ENCODE results near the gene GRIK1. TPM values are rescaled to one million over a fixed set of nuclear protein-coding genes. Genes with fewer than 3 reads are reported as not detected.

GRIK1 gene
- total RNA-seq, 2 donors from 2014 or later: not detected

DNA sequence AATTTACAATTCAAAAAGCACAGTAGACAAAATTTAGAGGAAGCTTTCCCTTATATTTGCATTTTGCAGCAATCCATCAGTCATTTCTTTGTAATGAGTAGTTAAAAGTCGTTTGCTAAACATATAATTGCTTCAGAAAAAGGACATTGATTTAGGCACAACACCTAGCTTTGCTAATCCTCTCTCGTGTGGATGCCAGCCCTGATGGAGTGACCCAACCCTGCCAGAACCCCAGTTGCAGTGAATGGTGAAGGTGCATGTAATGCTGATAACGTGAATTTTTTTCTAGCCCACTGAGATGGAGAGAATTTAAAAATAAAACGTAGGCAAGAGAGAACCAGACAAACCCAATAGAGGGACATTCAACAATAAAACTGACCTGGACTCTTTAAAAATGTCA lies 263.4 kb downstream of the GRIK1 start:
- no peaks in the 10 kb centered on the region for H3K27me3 ChIP-seq (ENCODE audit: control insufficient read depth, insufficient read depth, low read length, poor library complexity, severe bottlenecking)
- no peaks in the 10 kb centered on the region for H3K36me3 Mint-ChIP-seq (ENCODE audit: low read depth)
- TF ChIP-seq, protein P1, sequence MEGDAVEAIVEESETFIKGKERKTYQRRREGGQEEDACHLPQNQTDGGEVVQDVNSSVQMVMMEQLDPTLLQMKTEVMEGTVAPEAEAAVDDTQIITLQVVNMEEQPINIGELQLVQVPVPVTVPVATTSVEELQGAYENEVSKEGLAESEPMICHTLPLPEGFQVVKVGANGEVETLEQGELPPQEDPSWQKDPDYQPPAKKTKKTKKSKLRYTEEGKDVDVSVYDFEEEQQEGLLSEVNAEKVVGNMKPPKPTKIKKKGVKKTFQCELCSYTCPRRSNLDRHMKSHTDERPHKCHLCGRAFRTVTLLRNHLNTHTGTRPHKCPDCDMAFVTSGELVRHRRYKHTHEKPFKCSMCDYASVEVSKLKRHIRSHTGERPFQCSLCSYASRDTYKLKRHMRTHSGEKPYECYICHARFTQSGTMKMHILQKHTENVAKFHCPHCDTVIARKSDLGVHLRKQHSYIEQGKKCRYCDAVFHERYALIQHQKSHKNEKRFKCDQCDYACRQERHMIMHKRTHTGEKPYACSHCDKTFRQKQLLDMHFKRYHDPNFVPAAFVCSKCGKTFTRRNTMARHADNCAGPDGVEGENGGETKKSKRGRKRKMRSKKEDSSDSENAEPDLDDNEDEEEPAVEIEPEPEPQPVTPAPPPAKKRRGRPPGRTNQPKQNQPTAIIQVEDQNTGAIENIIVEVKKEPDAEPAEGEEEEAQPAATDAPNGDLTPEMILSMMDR (conservative IDR thresholded peaks at IDR 0.05): no peak
- H3K27me3 Mint-ChIP-seq (ENCODE audit: insufficient read depth): peaks cover 2% of the 10 kb centered on the region
- peaks cover 3% of the 10 kb centered on the region for H3K4me1 ChIP-seq (ENCODE audit: control insufficient read depth, insufficient read depth, low read length)
- no peak overlapping the region for H3K9ac ChIP-seq (ENCODE audit: extremely low read depth, low read length, poor library complexity, severe bottlenecking)
- no peak overlapping the region for H3K4me3 Mint-ChIP-seq
- no peaks in the 10 kb centered on the region for H3K9me3 ChIP-seq (ENCODE audit: control insufficient read depth, low read length)
- WGBS, 2 experiments (ENCODE audit: insufficient coverage in 1 of 2, insufficient read length in 1 of 2): 43% methylated on average over 4 of the region's 4 CpGs; no CpG with 5 or more reads in 1 of the 2 experiments
- no peaks in the 10 kb centered on the region for H3K36me3 ChIP-seq (ENCODE audit: control insufficient read depth, insufficient read depth, low read length)
- no peak for DNase-seq
- peaks cover 15% of the 10 kb centered on the region for H3K4me1 Mint-ChIP-seq
- no peak overlapping the region for H3K4me3 ChIP-seq (ENCODE audit: low read length)
- no peaks in the 10 kb centered on the region for H3K9me3 Mint-ChIP-seq
- no peak overlapping the region for H3K27ac ChIP-seq (ENCODE audit: low read depth, low read length)
- no peak overlapping the region for H3K27ac Mint-ChIP-seq

DNA sequence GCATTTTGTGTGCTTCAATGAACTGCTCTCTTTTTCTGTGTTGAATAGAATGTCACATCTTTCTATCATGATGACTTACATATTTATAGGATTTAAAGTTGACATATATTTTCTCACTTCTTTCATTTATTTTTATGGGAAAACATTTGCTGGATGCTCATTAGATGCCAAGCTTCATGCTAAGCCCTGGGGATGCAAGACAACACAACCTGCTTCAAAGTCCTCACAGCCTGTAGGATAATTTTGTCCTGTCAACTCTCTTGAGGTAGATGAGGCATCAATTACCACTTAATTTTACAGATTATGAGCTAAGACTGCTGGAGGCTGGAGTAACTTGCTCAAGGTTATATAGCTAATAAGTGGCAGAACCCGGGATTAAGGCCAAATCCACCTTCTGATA lies 264.3 kb downstream of the GRIK1 start:
- TF ChIP-seq, protein P1 (conservative IDR thresholded peaks at IDR 0.05): no peak
- Histone ChIP-seq H3K4me3 (ENCODE audit: low read length) (no peak overlapping the region), H3K36me3 (ENCODE audit: control insufficient read depth, insufficient read depth, low read length) (no peaks in the 10 kb centered on the region), H3K9ac (ENCODE audit: extremely low read depth, low read length, poor library complexity, severe bottlenecking) (no peak overlapping the region), H3K9me3 (ENCODE audit: control insufficient read depth, low read length) (no peaks in the 10 kb centered on the region), H3K4me1 (ENCODE audit: control insufficient read depth, insufficient read depth, low read length) (peaks cover 3% of the 10 kb centered on the region), H3K27me3 (ENCODE audit: control insufficient read depth, insufficient read depth, low read length, poor library complexity, severe bottlenecking) (no peaks in the 10 kb centered on the region), H3K27ac (ENCODE audit: low read depth, low read length) (no peak overlapping the region)
- H3K36me3 Mint-ChIP-seq (ENCODE audit: low read depth): no peaks in the 10 kb centered on the region
- H3K4me3 Mint-ChIP-seq: no peak overlapping the region
- WGBS, 2 experiments (ENCODE audit: insufficient coverage in 1 of 2, insufficient read length in 1 of 2): 88% methylated on average over 1 of the region's 1 CpG; no CpG with 5 or more reads in 1 of the 2 experiments
- no peak overlapping the region for H3K27ac Mint-ChIP-seq
- DNase-seq: no peak
- no peaks in the 10 kb centered on the region for H3K9me3 Mint-ChIP-seq
- H3K4me1 Mint-ChIP-seq: peaks cover 16% of the 10 kb centered on the region
- peaks cover 2% of the 10 kb centered on the region for H3K27me3 Mint-ChIP-seq (ENCODE audit: insufficient read depth)

GRCh38 chr21:29674343-29674742 lies 265.5 kb downstream of the GRIK1 start:
- H3K4me3 ChIP-seq (ENCODE audit: low read length): no peak overlapping the region
- H3K4me3 Mint-ChIP-seq: no peak overlapping the region
- no peak for DNase-seq
- no peaks in the 10 kb centered on the region for H3K27me3 ChIP-seq (ENCODE audit: control insufficient read depth, insufficient read depth, low read length, poor library complexity, severe bottlenecking)
- WGBS, 2 experiments (ENCODE audit: insufficient coverage in 1 of 2, insufficient read length in 1 of 2): 72% methylated on average over 3 of the region's 3 CpGs; no CpG with 5 or more reads in 1 of the 2 experiments
- no peaks in the 10 kb centered on the region for H3K36me3 Mint-ChIP-seq (ENCODE audit: low read depth)
- no peak overlapping the region for H3K9ac ChIP-seq (ENCODE audit: extremely low read depth, low read length, poor library complexity, severe bottlenecking)
- no peaks in the 10 kb centered on the region for H3K9me3 ChIP-seq (ENCODE audit: control insufficient read depth, low read length)
- TF ChIP-seq, protein P1 (conservative IDR thresholded peaks at IDR 0.05): no peak
- no peaks in the 10 kb centered on the region for H3K36me3 ChIP-seq (ENCODE audit: control insufficient read depth, insufficient read depth, low read length)
- no peak overlapping the region for H3K27ac Mint-ChIP-seq
- H3K4me1 ChIP-seq (ENCODE audit: control insufficient read depth, insufficient read depth, low read length): peaks cover 10% of the 10 kb centered on the region
- H3K4me1 Mint-ChIP-seq: peaks cover 26% of the 10 kb centered on the region
- no peaks in the 10 kb centered on the region for H3K9me3 Mint-ChIP-seq
- H3K27me3 Mint-ChIP-seq (ENCODE audit: insufficient read depth): peaks cover 2% of the 10 kb centered on the region
- H3K27ac ChIP-seq (ENCODE audit: low read depth, low read length): no peak overlapping the region
